Esophagus mucosa (tissue), 1 donor: ENCODE data around the gene ADGRL3. TPM values are rescaled to one million over a fixed set of nuclear protein-coding genes. Genes with fewer than 3 reads are reported as not detected.
"Not testable (repeated sequence)": the region's sequence is repeated elsewhere in the genome, so short reads cannot be mapped to it uniquely, and the experiment has no call there.

Source experiments
- ATAC-seq: fragments of 200-7000 bp; cut with Tn5 transposase; one replicate; pipeline ENCODE4 v1.9.1; 2020
- total RNA-seq: library from RNA; stranded (reverse); gene quantifications from one replicate; pipeline ENCODE4 v1.2.4, GENCODE V29; 2023
- donor health status: DM: yes; HTN: yes; CAD: no.

Gene ADGRL3
- total RNA-seq, 1 donor from 2014 or later, result 4.1 TPM

GRCh38 chr4:61919561-61919960 lies 719.4 kb downstream of the ADGRL3 start:
- ATAC-seq, result no peak

GRCh38 chr4:61921920-61922319 lies 721.8 kb downstream of the ADGRL3 start:
- no peak for ATAC-seq

GRCh38 chr4:61922766-61923165 lies 722.6 kb downstream of the ADGRL3 start:
- no peak for ATAC-seq

GRCh38 chr4:61923179-61923578 lies 723.1 kb downstream of the ADGRL3 start:
- no peak for ATAC-seq

- ATAC-seq, result no peak
Measured at GRCh38 chr4:61924131-61924530, 724.0 kb downstream of the ADGRL3 start.

- ATAC-seq, result no peak
Measured at GRCh38 chr4:61933527-61933926, 733.4 kb downstream of the ADGRL3 start.

- ATAC-seq, result no peak
Measured at GRCh38 chr4:61934198-61934597, 734.1 kb downstream of the ADGRL3 start.

GRCh38 chr4:61938250-61938846 lies 738.2 kb downstream of the ADGRL3 start:
- ATAC-seq, result no peak

GRCh38 chr4:61950625-61951024 lies 750.5 kb downstream of the ADGRL3 start:
- ATAC-seq, result no peak

GRCh38 chr4:61953386-61953785 lies 753.3 kb downstream of the ADGRL3 start:
- no peak for ATAC-seq

- ATAC-seq, result no peak
Measured at GRCh38 chr4:61958591-61958990, 758.5 kb downstream of the ADGRL3 start.

- ATAC-seq, result no peak
Measured at GRCh38 chr4:61959087-61959486, 759.0 kb downstream of the ADGRL3 start.

- ATAC-seq, result no peak
Measured at GRCh38 chr4:61984260-61984909, 784.3 kb downstream of the ADGRL3 start.

- no peak for ATAC-seq
Measured at GRCh38 chr4:61985426-61985825, 785.3 kb downstream of the ADGRL3 start.

- ATAC-seq, result not testable (repeated sequence)
Measured at GRCh38 chr4:61986929-61987328, 786.8 kb downstream of the ADGRL3 start.

GRCh38 chr4:61992351-61992750 lies 792.2 kb downstream of the ADGRL3 start:
- ATAC-seq, result no peak

GRCh38 chr4:61994036-61994435 lies 793.9 kb downstream of the ADGRL3 start:
- no peak for ATAC-seq

GRCh38 chr4:61995717-61996340 lies 795.7 kb downstream of the ADGRL3 start:
- ATAC-seq, result no peak

GRCh38 chr4:61996943-61997342 lies 796.8 kb downstream of the ADGRL3 start:
- no peak for ATAC-seq

- ATAC-seq, result no peak
Measured at GRCh38 chr4:61997831-61998230, 797.7 kb downstream of the ADGRL3 start.

- ATAC-seq, result no peak
Measured at GRCh38 chr4:62003695-62004094, 803.6 kb downstream of the ADGRL3 start.

- ATAC-seq, result no peak
Measured at GRCh38 chr4:62004881-62005280, 804.8 kb downstream of the ADGRL3 start.

- no peak for ATAC-seq
Measured at GRCh38 chr4:62006108-62006507, 806.0 kb downstream of the ADGRL3 start.

GRCh38 chr4:62015043-62015739 lies 815.1 kb downstream of the ADGRL3 start:
- no peak for ATAC-seq
